GM23338 (cell line): Measurements from ENCODE around the gene FOXK2. TPM values are rescaled to one million over a fixed set of nuclear protein-coding genes. Genes with fewer than 3 reads are reported as not detected.

ENCODE experiments used
- ATAC-seq: fragments of 200-7000 bp; cut with Tn5 transposase; 3 replicates; pipeline ENCODE4 v1.9.1; 2020
- DNase-seq: peaks from one replicate; pipeline ENCODE4 v3.0.0-alpha.2; 2015; ENCODE audit warnings: low spot score
- H2AFZ ChIP-seq: fragments of 200-600 bp; sonication (generic); 2 replicates; pipeline ENCODE4 v1.8.0; 2016; ENCODE audit warnings: antibody characterized with exemption, mild to moderate bottlenecking, moderate library complexity
- H3F3A ChIP-seq: fragments of 200-600 bp; sonication (generic); replicated peaks from 2 replicates; pipeline ENCODE4 v1.8.0; 2017; ENCODE audit warnings: antibody characterized with exemption, mixed run types, low read depth
- H3K27ac ChIP-seq: fragments of 200-600 bp; sonication (generic); 2 replicates; pipeline ENCODE4 v1.6.1; 2016; ENCODE audit warnings: low read depth
- H3K27me3 ChIP-seq: fragments of 200-600 bp; sonication (generic); 2 replicates; pipeline ENCODE4 v1.8.0; 2016; ENCODE audit warnings: mild to moderate bottlenecking, mixed run types, moderate library complexity; ENCODE audit not compliant: insufficient read depth
- H3K36me3 ChIP-seq: fragments of 200-600 bp; sonication (generic); 2 replicates; pipeline ENCODE4 v1.8.0; 2016; ENCODE audit warnings: mild to moderate bottlenecking; ENCODE audit not compliant: insufficient read depth
- H3K4me1 ChIP-seq: fragments of 200-600 bp; sonication (generic); 2 replicates; pipeline ENCODE4 v1.8.0; 2016; ENCODE audit warnings: mild to moderate bottlenecking, moderate library complexity; ENCODE audit not compliant: insufficient read depth
- H3K4me2 ChIP-seq: fragments of 200-600 bp; sonication (generic); 2 replicates; pipeline ENCODE4 v1.7.1; 2017; ENCODE audit warnings: mixed run types
- H3K4me3 ChIP-seq: fragments of 200-600 bp; sonication (generic); 2 replicates; pipeline ENCODE4 v1.6.1; 2016; ENCODE audit warnings: mixed run types
- H3K79me2 ChIP-seq: fragments of 200-600 bp; sonication (generic); replicated peaks from 2 replicates; pipeline ENCODE4 v1.8.0; 2017; ENCODE audit warnings: mild to moderate bottlenecking; ENCODE audit not compliant: insufficient read depth
- H3K9me2 ChIP-seq: fragments of 200-600 bp; sonication (generic); 2 replicates; pipeline ENCODE4 v1.8.0; 2017; ENCODE audit not compliant: insufficient read depth
- H4K20me1 ChIP-seq: fragments of 200-600 bp; sonication (generic); replicated peaks from 2 replicates; pipeline ENCODE4 v1.8.0; 2017; ENCODE audit warnings: mild to moderate bottlenecking; ENCODE audit not compliant: insufficient read depth
- H3K27ac Mint-ChIP-seq: 2 replicates; pipeline ENCODE4 v1.8.0; 2020; ENCODE audit warnings: inconsistent platforms, mild to moderate bottlenecking, moderate library complexity, mixed read lengths
- H3K27me3 Mint-ChIP-seq: 3 replicates; pipeline ENCODE4 v1.8.0; 2022; ENCODE audit warnings: low read depth, mild to moderate bottlenecking, moderate library complexity, mixed read lengths, inconsistent platforms; ENCODE audit not compliant: insufficient read depth, poor library complexity
- H3K36me3 Mint-ChIP-seq: 3 replicates; pipeline ENCODE4 v1.8.0; 2021; ENCODE audit warnings: low read depth, mild to moderate bottlenecking, inconsistent platforms, moderate library complexity, mixed read lengths
- H3K4me1 Mint-ChIP-seq: 3 replicates; pipeline ENCODE4 v1.8.0; 2020; ENCODE audit warnings: mild to moderate bottlenecking, inconsistent platforms, mixed read lengths
- H3K4me3 Mint-ChIP-seq: 3 replicates; pipeline ENCODE4 v1.8.0; 2021; ENCODE audit warnings: moderate library complexity, mild to moderate bottlenecking, inconsistent platforms, mixed read lengths
- H3K9me3 Mint-ChIP-seq: 3 replicates; pipeline ENCODE4 v1.8.0; 2020; ENCODE audit warnings: moderate library complexity, mild to moderate bottlenecking, inconsistent platforms, mixed read lengths
- CREB1 ChIP-seq: fragments of 250-450 bp; sonication (Bioruptor Pico); IDR thresholded peaks from 2 replicates; pipeline ENCODE4 v1.5.0; 2020; ENCODE audit warnings: low read depth, mild to moderate bottlenecking, moderate library complexity
- CTCF ChIP-seq, 2 experiments: fragments of 200-600 bp in 1 of 2; sonication (generic) in 1 of 2; conservative IDR thresholded peaks; 2 replicates each; pipeline versions ENCODE4 v1.5.1 to v1.6.1; 2016 to 2017; ENCODE audit warnings: antibody characterized with exemption in 2 of 2, low read depth in 2 of 2, mild to moderate bottlenecking in 2 of 2, moderate library complexity in 1 of 2
- ETS1 ChIP-seq: IDR thresholded peaks from 2 replicates; pipeline ENCODE4 v1.6.1; 2016; ENCODE audit warnings: antibody characterized with exemption
- EZH2 ChIP-seq: fragments of 200-600 bp; sonication (generic); IDR thresholded peaks from one replicate; pipeline ENCODE4 v1.8.0; 2017; ENCODE audit warnings: antibody characterized with exemption, mild to moderate bottlenecking, low read depth; ENCODE audit not compliant: unreplicated experiment
- EZH2phosphoT487 ChIP-seq: fragments of 200-600 bp; sonication (generic); IDR thresholded peaks from one replicate; pipeline ENCODE4 v1.8.1; 2018; ENCODE audit warnings: antibody characterized with exemption; ENCODE audit not compliant: unreplicated experiment
- JUNB ChIP-seq: IDR thresholded peaks from one replicate; pipeline ENCODE4 v1.6.1; 2016; ENCODE audit warnings: antibody characterized with exemption; ENCODE audit not compliant: unreplicated experiment
- NANOG ChIP-seq: IDR thresholded peaks from 2 replicates; pipeline ENCODE4 v1.6.1; 2016; ENCODE audit warnings: antibody characterized with exemption, borderline replicate concordance
- POLR2AphosphoS5 ChIP-seq: IDR thresholded peaks from 2 replicates; pipeline ENCODE4 v1.6.1; 2016; ENCODE audit warnings: antibody characterized with exemption, low read depth
- STAT1 ChIP-seq: IDR thresholded peaks from one replicate; pipeline ENCODE4 v1.6.1; 2016; ENCODE audit warnings: antibody characterized with exemption; ENCODE audit not compliant: unreplicated experiment
- ZNF331 ChIP-seq: fragments of 250-450 bp; sonication (Bioruptor Pico); IDR thresholded peaks from 2 replicates; pipeline ENCODE4 v1.5.0; 2020; ENCODE audit warnings: low read depth, mild to moderate bottlenecking, moderate library complexity
- ZNF462 ChIP-seq: fragments of 250-450 bp; sonication (Bioruptor Pico); IDR thresholded peaks from 2 replicates; pipeline ENCODE4 v1.5.0; 2020; ENCODE audit warnings: mild to moderate bottlenecking, moderate library complexity
- polyA plus RNA-seq: library from polyadenylated mRNA; unstranded; fragments of >200 nt; fragmentation: Nextera tagmentation; extraction: Ambion mirVana; gene quantifications from 2 replicates; pipeline ENCODE4 v1.2.1, GENCODE V29; 2016
- total RNA-seq: library from RNA; depleted of rRNA; stranded (reverse); fragments of >200 nt; shearing (Covaris generic); gene quantifications from 2 replicates; pipeline ENCODE4 v1.2.3, GENCODE V29; 2014

Gene FOXK2
- total and polyA plus RNA-seq, 2 experiments from 2014 or later, result 12.3 to 66.0 TPM

DNA sequence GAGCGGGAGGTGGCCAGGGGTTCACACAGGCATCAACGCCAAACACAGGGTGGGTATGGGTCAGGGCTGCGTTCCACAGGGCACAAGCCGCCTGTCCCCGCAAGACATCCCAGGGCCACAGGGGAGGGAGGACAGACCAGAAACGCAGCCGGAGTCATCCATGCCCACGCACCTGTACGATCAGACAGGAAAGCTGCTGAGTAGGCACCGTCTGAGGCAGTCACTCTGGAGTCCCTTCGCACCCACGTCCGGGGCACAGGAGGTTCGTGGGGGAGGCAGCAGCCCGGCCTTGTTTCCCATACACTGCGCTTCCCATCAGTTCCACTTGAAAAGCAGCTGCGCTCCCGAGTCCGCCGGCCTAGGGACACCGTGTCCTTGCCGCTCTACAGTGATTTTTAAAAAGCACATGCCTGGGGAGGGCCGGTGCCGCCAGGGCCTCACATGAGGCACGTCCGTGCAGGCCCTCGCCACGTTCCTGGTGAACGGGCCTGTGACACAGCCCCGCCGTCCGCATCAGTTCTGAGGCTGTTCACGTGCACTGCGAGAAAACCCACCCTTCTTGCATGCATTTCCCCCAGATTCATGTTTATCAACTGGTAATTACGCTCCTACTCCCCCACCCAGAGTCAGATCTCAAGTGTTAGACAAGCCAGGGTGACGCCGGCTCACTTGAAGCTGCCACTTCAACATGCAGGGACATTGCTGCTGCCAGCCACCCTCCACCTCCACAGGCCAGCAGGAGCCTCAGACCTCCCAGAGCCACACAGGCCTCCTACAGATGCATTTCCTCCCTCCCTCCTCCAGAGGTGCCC is 94.0 kb downstream of the FOXK2 start:
- Histone ChIP-seq H3K4me2 (no peak overlapping the region), H3K9me2 (no peaks in the 10 kb centered on the region), H4K20me1 (peaks cover under 1% of the 10 kb centered on the region; the same call in 1 of the 2 replicates), H3K79me2 (no peaks in the 10 kb centered on the region), H3K4me1 (peaks cover 4% of the 10 kb centered on the region; the same call in 1 of the 2 replicates), H3F3A (no peaks in the 10 kb centered on the region), H3K4me3 (no peak overlapping the region), H3K36me3 (peaks cover 9% of the 10 kb centered on the region; the same call in 1 of the 2 replicates), H2AFZ (no peak overlapping the region), H3K27me3 (no peaks in the 10 kb centered on the region), H3K27ac (peak overlapping the region; percentile 59)
- ATAC-seq (peak; percentile 87), DNase-seq (peak; percentile 70)
- no peak for TF ChIP-seq POLR2AphosphoS5
- TF ChIP-seq EZH2phosphoT487, result no peak
- 0 out of 4 replicates have a peak, but pooled peaks of 1 of the 2 experiments have one; percentile 15 for TF ChIP-seq CTCF (conservative IDR thresholded peaks at IDR 0.05; ENCODE audit: low read depth in 2 of 2)
- Mint-ChIP-seq H3K27me3 (peaks cover 8% of the 10 kb centered on the region), H3K4me1 (peaks cover 7% of the 10 kb centered on the region), H3K9me3 (no peaks in the 10 kb centered on the region), H3K27ac (peak overlapping the region; percentile 94), H3K4me3 (no peak overlapping the region), H3K36me3 (peaks cover 59% of the 10 kb centered on the region)

DNA sequence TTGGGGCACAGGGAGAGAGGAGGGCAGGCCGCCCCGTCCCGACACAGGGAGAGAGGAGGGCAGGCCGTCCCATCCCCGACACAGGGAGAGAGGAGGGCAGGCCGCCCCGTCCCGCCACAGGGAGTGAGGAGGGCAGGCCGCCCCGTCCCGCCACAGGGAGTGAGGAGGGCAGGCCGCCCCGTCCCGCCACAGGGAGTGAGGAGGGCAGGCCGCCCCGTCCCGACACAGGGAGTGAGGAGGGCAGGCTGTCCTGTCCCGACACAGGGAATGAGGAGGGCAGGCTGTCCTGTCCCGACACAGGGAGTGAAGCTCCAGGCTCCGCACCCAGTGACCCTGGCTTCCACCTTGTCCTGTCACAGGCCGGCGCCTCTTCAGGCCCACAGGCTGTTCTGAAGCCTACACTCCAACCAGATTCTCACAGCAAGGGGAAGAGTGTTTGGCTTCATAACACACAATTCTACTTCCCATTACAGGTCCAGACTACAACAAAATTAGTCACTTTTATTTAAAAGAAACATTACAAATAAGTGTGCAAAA is 94.6 kb downstream of the FOXK2 start:
- Histone ChIP-seq H3K36me3 (peaks cover 15% of the 10 kb centered on the region), H3F3A (no peaks in the 10 kb centered on the region), H3K27ac (no peak overlapping the region), H3K4me3 (no peak overlapping the region), H4K20me1 (peaks cover 3% of the 10 kb centered on the region; the same call in 1 of the 2 replicates), H3K4me1 (peaks cover 4% of the 10 kb centered on the region; the same call in 1 of the 2 replicates), H3K4me2 (no peak overlapping the region), H3K9me2 (no peaks in the 10 kb centered on the region), H3K79me2 (no peaks in the 10 kb centered on the region), H2AFZ (no peak overlapping the region), H3K27me3 (no peaks in the 10 kb centered on the region)
- ATAC-seq, result peak; percentile 15
- Mint-ChIP-seq H3K4me1 (peaks cover 7% of the 10 kb centered on the region), H3K36me3 (peaks cover 61% of the 10 kb centered on the region), H3K4me3 (no peak overlapping the region; the same call in 2 of the 3 replicates), H3K27ac (peak overlapping the region; percentile 75; the same call in 1 of the 2 replicates), H3K27me3 (peaks cover 8% of the 10 kb centered on the region), H3K9me3 (no peaks in the 10 kb centered on the region)
- no peak for DNase-seq
- TF ChIP-seq EZH2phosphoT487, result no peak
- no peak for TF ChIP-seq NANOG
- no peak for TF ChIP-seq ZNF331
- no peak for TF ChIP-seq POLR2AphosphoS5
- TF ChIP-seq JUNB, result no peak
- TF ChIP-seq CREB1 (CRISPR knock-in tag), result no peak
- no peak for TF ChIP-seq STAT1
- TF ChIP-seq EZH2, result no peak
- no peak for TF ChIP-seq ZNF462 (CRISPR knock-in tag)
- TF ChIP-seq ETS1, result no peak
